Measurements from ENCODE around the gene CEP135.

DNA sequence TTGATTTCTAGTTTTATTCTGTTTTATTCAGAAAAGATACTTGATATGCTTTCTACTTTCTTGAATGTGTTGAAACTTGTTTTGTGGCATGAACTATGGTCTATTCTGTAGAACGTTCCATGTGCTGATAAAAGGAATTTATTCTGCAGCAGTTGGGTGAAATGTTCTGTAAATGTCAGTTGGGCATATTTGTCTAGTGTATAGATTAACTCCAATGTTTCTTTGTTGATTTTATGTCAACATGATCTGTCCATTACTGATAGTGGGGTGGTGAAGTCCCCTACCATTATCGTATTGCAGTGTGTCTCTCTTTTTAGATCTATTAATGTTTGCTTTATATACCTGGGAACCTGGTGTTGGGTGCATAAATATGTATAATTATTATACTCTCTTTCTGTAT lies 55.5 kb downstream of the CEP135 start:
- TF ChIP-seq CTCF (IDR thresholded peaks at IDR 0.05) (no peak), POLR2A (IDR thresholded peaks at IDR 0.05) (no peak)

All from uterus (tissue), 2 donors.